Choroid plexus epithelial cell (primary cell): Measurements from ENCODE around the gene SORBS1.

Experiments used
- DNase-seq: peaks from one replicate; pipeline ENCODE4 v3.0.0-alpha.2; 2010; ENCODE audit warnings: low read depth
- H3K4me3 ChIP-seq: 2 replicates; pipeline ENCODE4 v1.5.1; 2011; ENCODE audit warnings: low read depth, mild to moderate bottlenecking, control low read depth, low read length, moderate library complexity
- TF ChIP-seq, protein P1 (sequence below): conservative IDR thresholded peaks from 2 replicates; pipeline ENCODE4 v1.5.1; 2011; ENCODE audit warnings: low read depth, mild to moderate bottlenecking, control low read depth, inconsistent platforms, low read length, moderate library complexity

Gene SORBS1

DNA sequence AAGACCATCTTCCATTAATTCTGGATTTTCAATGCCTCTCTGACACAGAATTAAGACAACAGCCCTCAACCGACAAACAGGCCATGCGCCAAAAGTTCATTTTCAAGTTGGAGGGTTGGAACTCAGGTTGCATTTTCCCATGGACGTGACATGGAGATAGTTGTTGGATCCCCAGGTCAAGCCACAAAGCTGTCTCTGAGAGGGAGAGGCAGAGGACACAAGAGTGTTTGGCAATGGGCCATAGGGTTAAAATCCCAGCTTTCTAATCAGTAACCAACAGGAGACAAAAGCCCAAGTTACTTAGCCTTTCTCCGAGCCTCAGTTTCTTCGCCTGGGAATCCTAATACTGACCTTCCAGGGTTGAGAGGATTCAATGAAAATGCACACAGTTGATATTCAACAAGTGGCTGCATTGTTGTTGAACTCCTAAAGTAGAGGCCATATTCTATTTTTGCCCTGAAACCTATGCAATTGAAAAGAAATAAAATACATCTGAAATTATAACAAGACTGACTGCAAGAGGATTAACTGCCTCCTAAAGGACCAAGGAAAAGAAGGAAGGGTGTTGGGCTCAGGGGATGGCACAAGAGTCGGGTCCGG is 44.3 kb downstream of the SORBS1 start:
- H3K4me3 ChIP-seq, result no peak overlapping the region
- TF ChIP-seq, protein P1, sequence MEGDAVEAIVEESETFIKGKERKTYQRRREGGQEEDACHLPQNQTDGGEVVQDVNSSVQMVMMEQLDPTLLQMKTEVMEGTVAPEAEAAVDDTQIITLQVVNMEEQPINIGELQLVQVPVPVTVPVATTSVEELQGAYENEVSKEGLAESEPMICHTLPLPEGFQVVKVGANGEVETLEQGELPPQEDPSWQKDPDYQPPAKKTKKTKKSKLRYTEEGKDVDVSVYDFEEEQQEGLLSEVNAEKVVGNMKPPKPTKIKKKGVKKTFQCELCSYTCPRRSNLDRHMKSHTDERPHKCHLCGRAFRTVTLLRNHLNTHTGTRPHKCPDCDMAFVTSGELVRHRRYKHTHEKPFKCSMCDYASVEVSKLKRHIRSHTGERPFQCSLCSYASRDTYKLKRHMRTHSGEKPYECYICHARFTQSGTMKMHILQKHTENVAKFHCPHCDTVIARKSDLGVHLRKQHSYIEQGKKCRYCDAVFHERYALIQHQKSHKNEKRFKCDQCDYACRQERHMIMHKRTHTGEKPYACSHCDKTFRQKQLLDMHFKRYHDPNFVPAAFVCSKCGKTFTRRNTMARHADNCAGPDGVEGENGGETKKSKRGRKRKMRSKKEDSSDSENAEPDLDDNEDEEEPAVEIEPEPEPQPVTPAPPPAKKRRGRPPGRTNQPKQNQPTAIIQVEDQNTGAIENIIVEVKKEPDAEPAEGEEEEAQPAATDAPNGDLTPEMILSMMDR, result no peak
- no peak for DNase-seq

DNA sequence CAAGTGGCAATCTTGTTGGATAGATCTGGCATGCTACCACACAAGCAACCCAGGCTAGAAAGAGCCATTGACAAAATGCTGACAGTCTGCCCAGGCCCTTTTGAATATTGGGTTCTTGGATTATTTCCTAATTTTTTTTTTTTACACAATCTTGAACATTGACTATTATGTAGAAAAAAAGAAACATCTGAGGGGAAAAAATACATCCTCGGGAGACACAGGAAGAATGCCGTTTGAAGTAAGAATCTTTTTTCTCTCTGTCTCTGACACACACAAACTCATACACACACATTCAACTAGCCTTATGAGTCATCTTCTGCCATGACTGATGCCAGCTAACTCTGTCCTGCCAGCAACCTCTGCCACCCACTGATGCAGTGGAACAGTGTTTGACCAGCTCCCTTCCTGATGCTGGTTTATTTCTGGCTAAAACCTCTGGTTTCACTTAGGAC is 47.2 kb downstream of the SORBS1 start:
- TF ChIP-seq, protein P1, result no peak
- H3K4me3 ChIP-seq, result no peak overlapping the region
- DNase-seq, result peak; percentile 31

DNA sequence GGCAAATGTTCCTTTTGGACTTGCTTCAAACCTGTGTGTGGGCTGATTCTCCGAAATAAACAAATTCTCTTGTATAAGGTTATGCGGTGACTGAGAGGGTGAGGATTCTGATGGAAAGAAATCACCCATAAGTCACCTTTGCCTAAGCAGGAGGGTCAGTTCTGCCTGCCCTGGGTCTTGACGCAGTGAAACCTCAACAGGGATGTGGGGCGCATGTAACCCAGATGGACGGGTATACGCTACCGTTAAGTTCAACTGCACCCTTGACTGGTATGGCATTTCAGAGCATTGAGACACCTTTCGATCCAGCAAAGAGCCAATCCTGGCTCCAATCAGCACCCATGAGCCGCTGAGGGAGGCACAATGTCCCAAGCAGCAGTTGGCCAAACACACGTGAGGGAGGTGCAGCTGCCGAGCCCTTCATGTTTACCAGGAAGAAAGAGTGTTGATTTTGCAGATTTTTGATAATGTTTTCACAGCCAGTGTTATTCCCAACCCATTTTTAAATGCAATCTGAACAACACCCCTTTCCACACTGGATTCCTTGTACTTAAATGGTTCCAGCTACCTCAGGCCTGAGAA is 48.1 kb downstream of the SORBS1 start:
- TF ChIP-seq, protein P1, result no peak
- DNase-seq, result no peak
- no peak overlapping the region for H3K4me3 ChIP-seq

GRCh38 chr10:95511314-95511713 is 49.9 kb downstream of the SORBS1 start:
- no peak for DNase-seq
- H3K4me3 ChIP-seq, result no peak overlapping the region
- TF ChIP-seq, protein P1, result no peak

DNA sequence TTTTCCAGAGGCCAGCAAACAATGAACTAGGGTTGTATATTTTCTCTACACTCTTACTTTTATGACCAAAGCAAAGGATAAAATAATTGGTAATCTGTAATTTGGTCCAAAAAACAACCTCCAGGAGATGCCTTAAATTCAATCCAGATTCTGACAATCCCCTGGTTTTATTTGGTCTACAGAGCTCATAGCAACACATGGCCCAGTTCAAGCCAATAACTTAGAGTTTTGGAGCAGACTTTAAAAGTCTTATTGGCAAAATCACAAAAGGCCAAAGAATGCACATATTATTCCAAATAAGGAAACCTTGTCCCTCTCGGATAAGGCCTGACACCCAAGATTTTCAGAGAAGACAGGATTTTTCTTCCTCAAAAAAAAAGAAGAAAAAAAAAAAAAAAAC is 51.9 kb downstream of the SORBS1 start:
- TF ChIP-seq, protein P1, result no peak
- no peak overlapping the region for H3K4me3 ChIP-seq
- DNase-seq, result no peak

DNA sequence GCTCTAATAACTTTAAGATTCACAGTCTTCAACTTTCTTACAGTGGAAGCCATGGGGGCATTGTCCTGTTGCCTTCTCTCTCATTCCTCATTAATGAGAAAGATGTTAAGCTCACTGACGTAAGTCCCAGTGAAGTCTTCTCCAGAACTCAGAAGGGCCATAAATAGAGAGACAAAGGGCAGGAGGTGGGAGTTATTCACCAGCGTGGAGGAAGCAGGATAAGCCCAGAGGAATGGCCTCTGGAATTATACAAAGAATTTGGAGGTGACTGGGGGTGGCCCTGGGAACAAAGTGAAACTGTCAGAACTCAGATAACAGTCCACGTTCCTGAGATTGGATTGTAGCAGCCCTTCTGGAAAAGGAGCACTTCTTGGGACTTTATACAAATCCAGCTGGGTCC is 52.4 kb downstream of the SORBS1 start:
- no peak overlapping the region for H3K4me3 ChIP-seq
- DNase-seq, result peak; percentile 29
- TF ChIP-seq, protein P1, result no peak

DNA sequence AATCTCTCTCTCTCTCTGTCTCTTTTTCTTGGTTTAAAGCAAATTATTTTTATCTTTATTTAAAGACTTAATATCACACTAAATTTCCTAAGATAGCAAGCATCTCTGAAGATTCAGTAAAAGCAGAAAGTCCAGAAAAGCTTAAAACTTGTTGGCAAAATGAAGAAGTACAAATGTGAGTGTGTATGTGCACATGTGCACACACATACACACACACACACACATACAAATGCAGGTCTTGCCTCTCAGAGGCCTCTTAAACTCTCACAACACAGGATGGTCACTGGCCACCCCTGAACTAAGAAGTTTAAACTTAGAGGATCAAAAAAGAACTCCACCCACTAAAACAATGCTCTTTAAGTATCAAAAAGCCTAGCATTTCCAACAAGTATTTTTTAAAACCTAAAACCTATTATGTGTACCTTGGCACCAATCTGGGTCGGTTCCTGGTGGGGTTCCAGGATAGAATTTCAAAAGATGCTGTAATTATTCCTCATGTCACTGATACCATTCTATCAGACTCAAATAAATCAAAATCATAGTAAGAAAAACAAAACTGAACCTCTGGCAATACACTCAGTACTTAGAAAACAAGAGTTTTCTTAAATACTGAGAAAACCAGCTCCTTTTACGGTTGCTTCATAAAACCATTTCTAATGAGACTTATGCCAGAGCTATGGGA is 55.0 kb downstream of the SORBS1 start:
- DNase-seq, result no peak
- TF ChIP-seq, protein P1, result no peak
- H3K4me3 ChIP-seq, result no peak overlapping the region
